AG09319 (cell line): ENCODE measurements around the gene GLI3.
A peak's percentile ranks its signal among the peaks of the same experiment; 100 is the strongest.

Experiments used
- DNase-seq: peaks from one replicate; pipeline ENCODE4 v3.0.0-alpha.2; 2010; ENCODE audit warnings: low read depth; ENCODE audit errors: extremely low read depth
- CTCF ChIP-seq: IDR thresholded peaks from 2 replicates; pipeline ENCODE4 v1.5.1; 2011; ENCODE audit warnings: low read depth, mild to moderate bottlenecking, inconsistent platforms, low read length, moderate library complexity

GLI3 gene

GRCh38 chr7:41964183-41964753, 272.7 kb downstream of the GLI3 start:
- TF ChIP-seq CTCF = no peak
- DNase-seq = no peak

GRCh38 chr7:41956705-41957104, 280.3 kb downstream of the GLI3 start:
- no peak for TF ChIP-seq CTCF
- DNase-seq = no peak

GRCh38 chr7:41955893-41956675, 280.9 kb downstream of the GLI3 start:
- DNase-seq = peak; percentile 96
- TF ChIP-seq CTCF = no peak

GRCh38 chr7:41955451-41955850, 281.6 kb downstream of the GLI3 start:
- no peak for TF ChIP-seq CTCF
- DNase-seq = no peak

- no peak for DNase-seq
- no peak for TF ChIP-seq CTCF
Measured at GRCh38 chr7:41954976-41955375, 282.0 kb downstream of the GLI3 start.

- TF ChIP-seq CTCF = no peak
- DNase-seq = no peak
Measured at GRCh38 chr7:41948503-41948902, 288.5 kb downstream of the GLI3 start.

GRCh38 chr7:41943094-41943577, 293.9 kb downstream of the GLI3 start:
- no peak; the same call in none of the 2 replicates for TF ChIP-seq CTCF
- no peak for DNase-seq
